Measurements from ENCODE around the gene HNRNPU.

Gene HNRNPU

DNA sequence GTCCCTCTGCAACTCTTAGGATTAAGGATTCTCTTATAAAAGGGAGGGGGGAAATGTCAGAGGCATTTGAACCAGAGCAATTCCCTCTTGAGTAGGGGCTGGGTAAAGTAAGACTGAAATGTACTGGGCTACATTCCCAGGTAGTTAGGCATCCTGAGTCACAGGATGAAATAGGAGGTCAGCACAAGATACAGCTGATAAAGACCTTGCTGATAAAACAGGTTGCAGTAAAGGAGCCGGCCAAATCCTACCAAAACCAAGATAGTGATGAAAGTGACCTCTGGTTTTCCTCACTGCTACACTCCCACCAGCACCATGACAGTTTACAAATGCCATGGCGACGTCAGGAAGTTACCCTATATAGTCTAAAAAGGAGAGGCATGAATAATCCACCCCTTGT lies 43.2 kb downstream of the HNRNPU start:
- Histone ChIP-seq H3K27me3 (replicated peaks; ENCODE audit: insufficient read depth, low read length) (no peaks in the 10 kb centered on the region), H3K4me2 (ENCODE audit: low read depth, low read length) (no peak overlapping the region), H3K36me3 (replicated peaks; ENCODE audit: insufficient read depth, low read length) (no peaks in the 10 kb centered on the region), H3K9me2 (replicated peaks; ENCODE audit: insufficient read depth, low read length) (no peaks in the 10 kb centered on the region), H3K9ac (ENCODE audit: low read length) (no peak overlapping the region), H3F3A (ENCODE audit: insufficient read depth, low read length) (no peaks in the 10 kb centered on the region), H3K79me2 (ENCODE audit: low read length) (no peaks in the 10 kb centered on the region), H3K4me3 (ENCODE audit: low read length) (no peak overlapping the region), H3K4me1 (ENCODE audit: low read length) (no peaks in the 10 kb centered on the region), H3K27ac (ENCODE audit: low read length) (no peak overlapping the region), H3K9me3 (replicated peaks; ENCODE audit: insufficient read depth, low read length) (no peaks in the 10 kb centered on the region), H2AFZ (ENCODE audit: low read length) (no peak overlapping the region), H4K20me1 (ENCODE audit: insufficient read depth, low read length) (no peaks in the 10 kb centered on the region)
- TF ChIP-seq EZH2phosphoT487 (IDR thresholded peaks at IDR 0.05; ENCODE audit: low read length) (no peak), EZH2 (optimal IDR thresholded peaks at IDR 0.05; ENCODE audit: low read depth, low read length) (no peak)
- TF ChIP-seq, protein P1, sequence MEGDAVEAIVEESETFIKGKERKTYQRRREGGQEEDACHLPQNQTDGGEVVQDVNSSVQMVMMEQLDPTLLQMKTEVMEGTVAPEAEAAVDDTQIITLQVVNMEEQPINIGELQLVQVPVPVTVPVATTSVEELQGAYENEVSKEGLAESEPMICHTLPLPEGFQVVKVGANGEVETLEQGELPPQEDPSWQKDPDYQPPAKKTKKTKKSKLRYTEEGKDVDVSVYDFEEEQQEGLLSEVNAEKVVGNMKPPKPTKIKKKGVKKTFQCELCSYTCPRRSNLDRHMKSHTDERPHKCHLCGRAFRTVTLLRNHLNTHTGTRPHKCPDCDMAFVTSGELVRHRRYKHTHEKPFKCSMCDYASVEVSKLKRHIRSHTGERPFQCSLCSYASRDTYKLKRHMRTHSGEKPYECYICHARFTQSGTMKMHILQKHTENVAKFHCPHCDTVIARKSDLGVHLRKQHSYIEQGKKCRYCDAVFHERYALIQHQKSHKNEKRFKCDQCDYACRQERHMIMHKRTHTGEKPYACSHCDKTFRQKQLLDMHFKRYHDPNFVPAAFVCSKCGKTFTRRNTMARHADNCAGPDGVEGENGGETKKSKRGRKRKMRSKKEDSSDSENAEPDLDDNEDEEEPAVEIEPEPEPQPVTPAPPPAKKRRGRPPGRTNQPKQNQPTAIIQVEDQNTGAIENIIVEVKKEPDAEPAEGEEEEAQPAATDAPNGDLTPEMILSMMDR (IDR thresholded peaks at IDR 0.05; ENCODE audit: low read length), result no peak
- DNase-seq, result no peak

DNA sequence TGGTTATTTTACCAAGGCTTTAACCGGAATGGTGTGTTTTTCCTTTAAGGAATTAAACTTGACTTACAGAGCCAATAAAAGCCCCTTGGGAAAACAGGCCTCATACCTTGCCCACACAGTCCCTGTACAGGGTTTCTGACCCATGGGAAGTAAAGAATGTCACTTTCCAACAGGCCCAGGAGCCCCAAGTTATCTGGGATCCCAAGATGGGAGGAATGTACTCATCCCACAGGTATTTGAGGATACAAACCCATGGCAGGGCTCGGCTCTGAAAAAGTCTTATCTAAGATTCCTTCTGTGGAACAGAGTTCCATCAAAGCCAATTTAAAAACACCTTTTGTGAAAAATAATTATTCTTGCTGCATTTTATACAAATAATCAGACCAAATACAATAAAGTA lies 44.2 kb downstream of the HNRNPU start:
- TF ChIP-seq EZH2phosphoT487 (IDR thresholded peaks at IDR 0.05; ENCODE audit: low read length), result no peak
- TF ChIP-seq, protein P1 (IDR thresholded peaks at IDR 0.05; ENCODE audit: low read length), result no peak
- no peak for TF ChIP-seq EZH2 (optimal IDR thresholded peaks at IDR 0.05; ENCODE audit: low read depth, low read length)
- H2AFZ ChIP-seq (ENCODE audit: low read length), result no peak overlapping the region
- no peaks in the 10 kb centered on the region for H3K4me1 ChIP-seq (ENCODE audit: low read length)
- H3F3A ChIP-seq (ENCODE audit: insufficient read depth, low read length), result no peaks in the 10 kb centered on the region
- H3K79me2 ChIP-seq (ENCODE audit: low read length), result no peaks in the 10 kb centered on the region
- H3K27me3 ChIP-seq (replicated peaks; ENCODE audit: insufficient read depth, low read length), result no peaks in the 10 kb centered on the region
- H3K9ac ChIP-seq (ENCODE audit: low read length), result no peak overlapping the region
- no peak overlapping the region for H3K4me2 ChIP-seq (ENCODE audit: low read depth, low read length)
- H4K20me1 ChIP-seq (ENCODE audit: insufficient read depth, low read length), result no peaks in the 10 kb centered on the region
- H3K27ac ChIP-seq (ENCODE audit: low read length), result no peak overlapping the region
- H3K9me3 ChIP-seq (replicated peaks; ENCODE audit: insufficient read depth, low read length), result no peaks in the 10 kb centered on the region
- H3K36me3 ChIP-seq (replicated peaks; ENCODE audit: insufficient read depth, low read length), result no peaks in the 10 kb centered on the region
- H3K9me2 ChIP-seq (replicated peaks; ENCODE audit: insufficient read depth, low read length), result no peaks in the 10 kb centered on the region
- no peak for DNase-seq
- no peak overlapping the region for H3K4me3 ChIP-seq (ENCODE audit: low read length)

DNA sequence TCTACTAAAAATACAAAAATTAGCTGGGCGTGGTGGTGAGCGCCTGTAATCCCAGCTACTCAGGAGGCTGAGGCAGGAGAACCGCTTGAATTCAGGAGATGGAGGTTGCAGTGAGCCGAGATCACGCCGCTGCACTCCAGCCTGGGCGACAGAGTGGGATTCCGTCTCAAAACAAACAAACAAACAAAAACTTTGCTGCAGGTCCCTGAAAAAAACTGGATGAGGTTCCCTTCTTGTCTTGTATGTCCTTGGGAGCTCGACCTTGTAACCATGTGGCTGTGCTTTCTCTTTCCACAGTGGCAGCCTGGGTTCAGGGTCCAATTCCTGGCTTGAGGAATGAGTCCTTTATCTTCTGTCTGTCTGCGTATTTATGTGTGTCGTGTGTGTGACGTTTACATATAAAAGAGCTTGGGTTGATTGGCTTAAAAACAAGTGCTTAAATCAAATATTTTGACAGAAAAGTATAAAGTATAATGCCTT lies 46.9 kb downstream of the HNRNPU start:
- Histone ChIP-seq H3K27ac (ENCODE audit: low read length) (no peak overlapping the region), H3K9me3 (replicated peaks; ENCODE audit: insufficient read depth, low read length) (no peaks in the 10 kb centered on the region), H3K36me3 (replicated peaks; ENCODE audit: insufficient read depth, low read length) (no peaks in the 10 kb centered on the region), H3K9me2 (replicated peaks; ENCODE audit: insufficient read depth, low read length) (no peaks in the 10 kb centered on the region), H3K27me3 (replicated peaks; ENCODE audit: insufficient read depth, low read length) (no peaks in the 10 kb centered on the region), H4K20me1 (ENCODE audit: insufficient read depth, low read length) (no peaks in the 10 kb centered on the region), H3K4me2 (ENCODE audit: low read depth, low read length) (no peak overlapping the region), H3K4me1 (ENCODE audit: low read length) (no peaks in the 10 kb centered on the region), H3K9ac (ENCODE audit: low read length) (no peak overlapping the region), H2AFZ (ENCODE audit: low read length) (no peak overlapping the region), H3K4me3 (ENCODE audit: low read length) (no peak overlapping the region), H3K79me2 (ENCODE audit: low read length) (no peaks in the 10 kb centered on the region), H3F3A (ENCODE audit: insufficient read depth, low read length) (no peaks in the 10 kb centered on the region)
- DNase-seq, result no peak
- TF ChIP-seq EZH2phosphoT487 (IDR thresholded peaks at IDR 0.05; ENCODE audit: low read length) (no peak), EZH2 (optimal IDR thresholded peaks at IDR 0.05; ENCODE audit: low read depth, low read length) (no peak)
- TF ChIP-seq, protein P1 (IDR thresholded peaks at IDR 0.05; ENCODE audit: low read length), result no peak

Data from MM.1S (cell line).